ENCODE measurements around the gene NPHS1.
A peak's percentile ranks its signal among the peaks of the same experiment; 100 is the strongest.

NPHS1 gene

DNA sequence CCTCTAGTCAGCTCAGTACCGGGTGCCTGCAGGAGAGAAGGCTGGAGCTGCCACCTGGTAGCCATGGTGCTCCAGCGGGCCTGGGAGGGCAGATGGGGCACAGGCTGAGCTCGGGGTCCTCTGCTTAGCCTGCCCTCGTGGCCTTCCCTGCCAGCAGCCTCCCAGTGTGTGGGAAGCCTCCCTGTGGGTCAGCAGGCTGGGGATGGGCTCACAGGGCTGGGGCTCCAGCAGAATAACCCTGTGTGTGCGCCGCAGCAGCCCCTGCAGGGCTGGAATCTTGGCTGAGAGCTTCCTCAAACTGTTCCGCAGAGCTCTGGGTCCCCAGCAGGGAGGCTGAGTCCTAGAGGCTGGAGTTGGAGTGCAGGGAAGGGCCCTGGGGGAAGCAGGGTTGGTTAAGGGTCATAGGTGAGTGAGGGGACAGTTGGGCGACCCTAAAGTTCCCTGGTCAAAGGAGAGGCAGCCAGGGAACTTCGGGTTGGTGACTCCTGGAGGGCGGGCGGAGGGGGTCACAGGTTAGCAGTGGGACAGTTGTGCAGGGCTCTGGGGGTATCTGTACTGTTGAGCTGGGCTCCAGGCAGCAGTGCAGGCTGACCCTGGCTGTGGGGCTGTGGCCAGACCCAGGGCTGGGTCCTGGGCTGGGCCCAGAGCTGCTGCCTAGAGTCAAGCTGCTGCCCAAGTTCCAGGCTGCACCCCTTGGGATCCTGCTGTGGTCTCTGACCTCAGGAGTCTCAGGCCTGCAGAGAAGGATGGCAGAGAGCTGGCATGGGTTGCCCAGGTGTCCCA is 62.9 kb downstream of the NPHS1 start:
- Histone ChIP-seq H3K4me3 (ENCODE audit: low read length) (no peak overlapping the region), H3K9ac (ENCODE audit: low read length) (no peak overlapping the region), H3K4me1 (ENCODE audit: control insufficient read depth, low read depth, low read length) (no peaks in the 10 kb centered on the region), H3K27ac (ENCODE audit: low read length) (no peak overlapping the region), H3K9me3 (ENCODE audit: control insufficient read depth, low read depth, low read length) (no peaks in the 10 kb centered on the region), H3K27me3 (ENCODE audit: control insufficient read depth, insufficient read depth, low read length) (no peaks in the 10 kb centered on the region), H3K36me3 (ENCODE audit: control insufficient read depth, low read depth, low read length) (no peaks in the 10 kb centered on the region)

DNA sequence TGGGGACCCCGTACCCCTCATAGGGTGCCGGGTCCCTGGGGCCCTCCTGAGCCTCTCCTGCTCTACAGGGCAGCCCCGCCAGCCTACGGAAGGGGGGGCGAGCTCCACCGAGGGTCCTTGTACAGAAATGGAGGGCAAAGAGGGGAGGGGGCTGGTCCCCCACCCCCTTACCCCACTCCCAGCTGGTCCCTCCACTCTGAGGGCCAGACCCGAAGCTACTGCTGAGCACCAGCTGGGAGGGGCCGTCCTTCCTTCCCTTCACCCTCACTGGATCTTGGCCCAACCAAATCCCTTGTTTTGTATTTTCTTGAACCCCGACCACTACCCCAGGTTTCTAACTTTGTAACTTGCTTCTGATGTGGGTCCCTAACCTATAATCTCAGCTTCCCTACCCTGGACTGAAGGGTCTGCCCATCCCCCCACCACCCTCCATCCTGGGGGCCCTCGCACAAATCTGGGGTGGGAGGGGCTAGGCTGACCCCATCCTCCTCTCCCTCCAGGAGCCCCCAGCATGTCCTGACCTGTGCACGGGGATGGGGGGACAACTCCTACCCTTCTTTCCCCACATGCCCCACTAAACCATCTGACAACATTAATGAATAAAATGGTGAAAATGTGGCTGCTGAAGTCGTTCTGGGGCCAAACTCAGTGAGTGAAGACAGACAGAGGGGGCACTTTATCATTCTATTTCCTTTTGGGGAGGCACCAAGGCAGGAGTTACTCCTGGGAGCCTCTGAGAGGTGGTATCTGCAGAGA is 63.9 kb downstream of the NPHS1 start:
- Histone ChIP-seq H3K27ac (ENCODE audit: low read length) (no peak overlapping the region), H3K4me1 (ENCODE audit: control insufficient read depth, low read depth, low read length) (peaks cover 3% of the 10 kb centered on the region), H3K4me3 (ENCODE audit: low read length) (no peak overlapping the region), H3K27me3 (ENCODE audit: control insufficient read depth, insufficient read depth, low read length) (no peaks in the 10 kb centered on the region), H3K36me3 (ENCODE audit: control insufficient read depth, low read depth, low read length) (no peaks in the 10 kb centered on the region), H3K9ac (ENCODE audit: low read length) (no peak overlapping the region), H3K9me3 (ENCODE audit: control insufficient read depth, low read depth, low read length) (no peaks in the 10 kb centered on the region)

DNA sequence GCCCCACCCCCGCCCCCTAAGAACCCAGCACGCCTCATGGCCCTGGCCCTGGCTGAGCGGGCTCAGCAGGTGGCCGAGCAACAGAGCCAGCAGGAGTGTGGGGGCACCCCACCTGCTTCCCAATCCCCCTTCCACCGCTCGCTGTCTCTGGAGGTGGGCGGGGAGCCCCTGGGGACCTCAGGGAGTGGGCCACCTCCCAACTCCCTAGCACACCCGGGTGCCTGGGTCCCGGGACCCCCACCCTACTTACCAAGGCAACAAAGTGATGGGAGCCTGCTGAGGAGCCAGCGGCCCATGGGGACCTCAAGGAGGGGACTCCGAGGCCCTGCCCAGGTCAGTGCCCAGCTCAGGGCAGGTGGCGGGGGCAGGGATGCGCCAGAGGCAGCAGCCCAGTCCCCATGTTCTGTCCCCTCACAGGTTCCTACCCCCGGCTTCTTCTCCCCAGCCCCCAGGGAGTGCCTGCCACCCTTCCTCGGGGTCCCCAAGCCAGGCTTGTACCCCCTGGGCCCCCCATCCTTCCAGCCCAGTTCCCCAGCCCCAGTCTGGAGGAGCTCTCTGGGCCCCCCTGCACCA is 65.0 kb downstream of the NPHS1 start:
- Histone ChIP-seq H3K4me1 (ENCODE audit: control insufficient read depth, low read depth, low read length) (peaks cover 3% of the 10 kb centered on the region), H3K36me3 (ENCODE audit: control insufficient read depth, low read depth, low read length) (no peaks in the 10 kb centered on the region), H3K9me3 (ENCODE audit: control insufficient read depth, low read depth, low read length) (no peaks in the 10 kb centered on the region), H3K27me3 (ENCODE audit: control insufficient read depth, insufficient read depth, low read length) (no peaks in the 10 kb centered on the region), H3K27ac (ENCODE audit: low read length) (no peak overlapping the region), H3K4me3 (ENCODE audit: low read length) (no peak overlapping the region), H3K9ac (ENCODE audit: low read length) (no peak overlapping the region)

DNA sequence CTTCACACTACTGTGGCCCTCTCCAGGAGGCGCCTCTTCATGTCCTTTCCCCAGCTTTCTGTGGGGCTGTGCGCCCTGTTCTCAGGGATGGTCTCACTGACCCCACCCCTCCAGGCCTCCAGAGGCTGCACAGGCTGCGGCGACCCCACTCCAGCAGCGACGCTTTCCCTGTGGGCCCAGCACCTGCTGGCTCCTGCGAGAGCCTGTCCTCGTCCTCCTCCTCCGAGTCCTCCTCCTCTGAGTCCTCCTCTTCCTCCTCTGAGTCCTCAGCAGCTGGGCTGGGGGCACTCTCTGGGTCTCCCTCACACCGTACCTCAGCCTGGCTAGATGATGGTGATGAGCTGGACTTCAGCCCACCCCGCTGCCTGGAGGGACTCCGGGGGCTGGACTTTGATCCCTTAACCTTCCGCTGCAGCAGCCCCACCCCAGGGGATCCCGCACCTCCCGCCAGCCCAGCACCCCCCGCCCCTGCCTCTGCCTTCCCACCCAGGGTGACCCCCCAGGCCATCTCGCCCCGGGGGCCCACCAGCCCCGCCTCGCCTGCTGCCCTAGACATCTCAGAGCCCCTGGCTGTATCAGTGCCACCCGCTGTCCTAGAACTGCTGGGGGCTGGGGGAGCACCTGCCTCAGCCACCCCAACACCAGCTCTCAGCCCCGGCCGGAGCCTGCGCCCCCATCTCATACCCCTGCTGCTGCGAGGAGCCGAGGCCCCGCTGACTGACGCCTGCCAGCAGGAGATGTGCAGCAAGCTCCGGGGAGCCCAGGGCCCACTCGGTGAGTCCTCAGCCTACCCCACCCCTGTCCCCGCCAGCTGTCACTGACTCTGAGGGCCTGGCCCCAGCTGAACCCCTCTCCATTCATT is 65.8 kb downstream of the NPHS1 start:
- Histone ChIP-seq H3K4me3 (ENCODE audit: low read length) (no peak overlapping the region), H3K36me3 (ENCODE audit: control insufficient read depth, low read depth, low read length) (no peaks in the 10 kb centered on the region), H3K9ac (ENCODE audit: low read length) (no peak overlapping the region), H3K9me3 (ENCODE audit: control insufficient read depth, low read depth, low read length) (no peaks in the 10 kb centered on the region), H3K4me1 (ENCODE audit: control insufficient read depth, low read depth, low read length) (peaks cover 3% of the 10 kb centered on the region), H3K27me3 (ENCODE audit: control insufficient read depth, insufficient read depth, low read length) (no peaks in the 10 kb centered on the region), H3K27ac (ENCODE audit: low read length) (no peak overlapping the region)

DNA sequence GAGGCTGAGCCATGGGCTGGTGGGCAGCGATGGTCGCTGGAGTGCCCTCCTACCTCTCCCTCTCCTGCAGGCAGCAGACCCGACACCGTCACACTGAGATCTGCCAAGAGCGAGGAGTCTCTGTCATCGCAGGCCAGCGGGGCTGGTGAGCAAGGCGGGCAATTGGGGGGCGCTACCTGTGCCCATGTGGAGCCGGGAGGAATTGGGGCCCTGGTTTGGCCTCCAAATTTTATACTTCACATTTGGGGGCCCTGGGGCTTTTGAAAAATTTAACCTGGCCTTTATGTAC is 67.0 kb downstream of the NPHS1 start:
- Histone ChIP-seq H3K36me3 (ENCODE audit: control insufficient read depth, low read depth, low read length) (no peaks in the 10 kb centered on the region), H3K27me3 (ENCODE audit: control insufficient read depth, insufficient read depth, low read length) (no peaks in the 10 kb centered on the region), H3K27ac (ENCODE audit: low read length) (no peak overlapping the region), H3K4me3 (ENCODE audit: low read length) (peak overlapping the region; percentile 59), H3K9me3 (ENCODE audit: control insufficient read depth, low read depth, low read length) (no peaks in the 10 kb centered on the region), H3K9ac (ENCODE audit: low read length) (peak overlapping the region; percentile 32), H3K4me1 (ENCODE audit: control insufficient read depth, low read depth, low read length) (peaks cover 3% of the 10 kb centered on the region)

DNA sequence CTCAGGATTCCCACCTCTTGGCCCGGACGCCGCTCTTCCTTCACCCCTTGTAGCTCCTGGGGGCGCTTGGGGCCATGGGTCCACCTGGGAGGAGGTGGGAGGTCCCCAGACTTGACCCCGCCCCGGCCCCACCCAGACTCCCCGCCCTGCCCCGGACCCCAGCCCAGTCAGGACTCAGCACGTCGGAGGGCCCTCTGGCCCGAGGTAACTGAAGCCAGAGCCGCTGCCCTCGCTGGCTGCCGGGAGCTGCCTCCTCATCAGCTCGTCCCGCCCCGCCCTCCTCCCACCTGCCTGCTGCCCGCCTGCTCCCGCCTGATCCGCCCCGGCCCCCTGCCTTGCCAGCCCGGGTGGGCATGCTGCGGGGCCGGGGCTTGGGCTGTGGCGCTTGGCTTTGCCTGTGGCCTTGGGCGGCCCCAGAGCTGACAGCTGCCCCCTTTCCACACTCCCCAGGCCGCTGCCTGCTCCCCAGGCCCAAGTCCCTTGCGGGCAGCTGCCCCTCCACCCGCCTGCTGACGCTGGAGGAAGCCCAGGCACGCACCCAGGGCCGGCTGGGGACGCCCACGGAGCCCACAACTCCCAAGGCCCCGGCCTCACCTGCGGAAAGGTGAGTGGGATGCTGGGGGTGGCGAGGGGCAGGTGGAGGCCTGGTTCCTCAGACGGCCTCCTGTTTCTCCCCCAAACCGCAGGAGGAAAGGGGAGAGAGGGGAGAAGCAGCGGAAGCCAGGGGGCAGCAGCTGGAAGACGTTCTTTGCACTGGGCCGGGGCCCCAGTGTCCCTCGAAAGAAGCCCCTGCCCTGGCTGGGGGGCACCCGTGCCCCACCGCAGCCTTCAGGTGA is 67.6 kb downstream of the NPHS1 start:
- no peaks in the 10 kb centered on the region for H3K36me3 ChIP-seq (ENCODE audit: control insufficient read depth, low read depth, low read length)
- peak overlapping the region; percentile 59 for H3K4me3 ChIP-seq (ENCODE audit: low read length)
- H3K9ac ChIP-seq (ENCODE audit: low read length): peak overlapping the region; percentile 32
- no peaks in the 10 kb centered on the region for H3K9me3 ChIP-seq (ENCODE audit: control insufficient read depth, low read depth, low read length)
- H3K4me1 ChIP-seq (ENCODE audit: control insufficient read depth, low read depth, low read length): peaks cover 3% of the 10 kb centered on the region
- H3K27ac ChIP-seq (ENCODE audit: low read length): no peak overlapping the region
- H3K27me3 ChIP-seq (ENCODE audit: control insufficient read depth, insufficient read depth, low read length): no peaks in the 10 kb centered on the region

- peak overlapping the region; percentile 33 for H3K4me3 ChIP-seq (ENCODE audit: low read length)
- H3K9me3 ChIP-seq (ENCODE audit: control insufficient read depth, low read depth, low read length): no peaks in the 10 kb centered on the region
- no peak overlapping the region for H3K9ac ChIP-seq (ENCODE audit: low read length)
- no peak overlapping the region for H3K27ac ChIP-seq (ENCODE audit: low read length)
- no peaks in the 10 kb centered on the region for H3K36me3 ChIP-seq (ENCODE audit: control insufficient read depth, low read depth, low read length)
- H3K27me3 ChIP-seq (ENCODE audit: control insufficient read depth, insufficient read depth, low read length): no peaks in the 10 kb centered on the region
- peaks cover 3% of the 10 kb centered on the region for H3K4me1 ChIP-seq (ENCODE audit: control insufficient read depth, low read depth, low read length)
Measured at GRCh38 chr19:35783469-35784434, 68.6 kb downstream of the NPHS1 start.

GRCh38 chr19:35782589-35782988 is 69.7 kb downstream of the NPHS1 start:
- Histone ChIP-seq H3K36me3 (ENCODE audit: control insufficient read depth, low read depth, low read length) (no peaks in the 10 kb centered on the region), H3K9me3 (ENCODE audit: control insufficient read depth, low read depth, low read length) (no peaks in the 10 kb centered on the region), H3K27ac (ENCODE audit: low read length) (no peak overlapping the region), H3K4me1 (ENCODE audit: control insufficient read depth, low read depth, low read length) (peaks cover 4% of the 10 kb centered on the region), H3K9ac (ENCODE audit: low read length) (no peak overlapping the region), H3K4me3 (ENCODE audit: low read length) (no peak overlapping the region), H3K27me3 (ENCODE audit: control insufficient read depth, insufficient read depth, low read length) (no peaks in the 10 kb centered on the region)

GRCh38 chr19:35781650-35782049 is 70.7 kb downstream of the NPHS1 start:
- Histone ChIP-seq H3K9ac (ENCODE audit: low read length) (no peak overlapping the region), H3K27ac (ENCODE audit: low read length) (no peak overlapping the region), H3K4me3 (ENCODE audit: low read length) (no peak overlapping the region), H3K9me3 (ENCODE audit: control insufficient read depth, low read depth, low read length) (no peaks in the 10 kb centered on the region), H3K27me3 (ENCODE audit: control insufficient read depth, insufficient read depth, low read length) (peaks cover 4% of the 10 kb centered on the region), H3K4me1 (ENCODE audit: control insufficient read depth, low read depth, low read length) (peaks cover 11% of the 10 kb centered on the region), H3K36me3 (ENCODE audit: control insufficient read depth, low read depth, low read length) (no peaks in the 10 kb centered on the region)

DNA sequence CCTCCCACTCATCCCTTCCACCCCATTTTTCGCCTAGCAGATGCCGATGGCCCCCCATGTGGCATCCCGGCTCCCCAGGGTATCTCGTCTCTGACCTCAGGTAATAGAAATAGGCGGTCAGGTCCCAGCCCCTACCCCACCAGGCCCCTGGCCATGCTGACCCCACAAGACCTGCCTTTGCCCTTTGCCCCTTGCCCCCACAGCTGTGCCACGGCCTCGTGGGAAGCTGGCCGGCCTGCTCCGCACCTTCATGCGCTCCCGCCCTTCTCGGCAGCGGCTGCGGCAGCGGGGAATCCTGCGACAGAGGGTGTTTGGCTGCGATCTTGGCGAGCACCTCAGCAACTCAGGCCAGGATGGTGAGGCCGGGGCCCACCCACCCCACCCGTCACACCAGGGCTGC is 71.6 kb downstream of the NPHS1 start:
- Histone ChIP-seq H3K27ac (ENCODE audit: low read length) (no peak overlapping the region), H3K4me3 (ENCODE audit: low read length) (no peak overlapping the region), H3K4me1 (ENCODE audit: control insufficient read depth, low read depth, low read length) (peaks cover 17% of the 10 kb centered on the region), H3K9me3 (ENCODE audit: control insufficient read depth, low read depth, low read length) (no peaks in the 10 kb centered on the region), H3K27me3 (ENCODE audit: control insufficient read depth, insufficient read depth, low read length) (peaks cover 8% of the 10 kb centered on the region), H3K36me3 (ENCODE audit: control insufficient read depth, low read depth, low read length) (no peaks in the 10 kb centered on the region), H3K9ac (ENCODE audit: low read length) (no peak overlapping the region)
